ENCODE data around the gene RRBP1. TPM values are rescaled to one million over a fixed set of nuclear protein-coding genes. Genes with fewer than 3 reads are reported as not detected.

The RRBP1 gene
- total RNA-seq, 1 donor from 2014 or later = 46.7 TPM

- peaks cover 30% of the 10 kb centered on the region for H3K27me3 Mint-ChIP-seq (ENCODE audit: low read depth)
- no peak for DNase-seq (ENCODE audit: low read depth, low spot score)
- no peak overlapping the region for H3K27ac Mint-ChIP-seq (ENCODE audit: unreplicated experiment)
- no peaks in the 10 kb centered on the region for H3K4me1 Mint-ChIP-seq
- H3K36me3 Mint-ChIP-seq (ENCODE audit: low read depth) = no peaks in the 10 kb centered on the region
- TF ChIP-seq CTCF (conservative IDR thresholded peaks at IDR 0.05) = no peak
- no peak overlapping the region for H3K4me3 Mint-ChIP-seq
- H3K9me3 Mint-ChIP-seq = peaks cover 4% of the 10 kb centered on the region
Observed at GRCh38 chr20:17694767-17695166, 12.7 kb upstream of the RRBP1 start.

GRCh38 chr20:17693444-17694001 lies 11.5 kb upstream of the RRBP1 start:
- Mint-ChIP-seq H3K4me3 (no peak overlapping the region), H3K4me1 (no peaks in the 10 kb centered on the region), H3K9me3 (peaks cover 4% of the 10 kb centered on the region), H3K27ac (ENCODE audit: unreplicated experiment) (no peak overlapping the region), H3K27me3 (ENCODE audit: low read depth) (peaks cover 41% of the 10 kb centered on the region), H3K36me3 (ENCODE audit: low read depth) (no peaks in the 10 kb centered on the region)
- no peak for DNase-seq (ENCODE audit: low read depth, low spot score)
- TF ChIP-seq CTCF (conservative IDR thresholded peaks at IDR 0.05) = no peak

- H3K4me1 Mint-ChIP-seq = no peaks in the 10 kb centered on the region
- peaks cover 56% of the 10 kb centered on the region for H3K27me3 Mint-ChIP-seq (ENCODE audit: low read depth)
- H3K27ac Mint-ChIP-seq (ENCODE audit: unreplicated experiment) = no peak overlapping the region
- peaks cover 7% of the 10 kb centered on the region for H3K36me3 Mint-ChIP-seq (ENCODE audit: low read depth)
- peaks cover 16% of the 10 kb centered on the region for H3K9me3 Mint-ChIP-seq
- no peak for TF ChIP-seq CTCF (conservative IDR thresholded peaks at IDR 0.05)
- no peak for DNase-seq (ENCODE audit: low read depth, low spot score)
- H3K4me3 Mint-ChIP-seq = no peak overlapping the region
Observed at GRCh38 chr20:17691758-17692157, 9.7 kb upstream of the RRBP1 start.

GRCh38 chr20:17690144-17690543 lies 8.1 kb upstream of the RRBP1 start:
- no peaks in the 10 kb centered on the region for H3K4me1 Mint-ChIP-seq
- TF ChIP-seq CTCF (conservative IDR thresholded peaks at IDR 0.05) = no peak
- H3K36me3 Mint-ChIP-seq (ENCODE audit: low read depth) = peaks cover 8% of the 10 kb centered on the region
- no peak overlapping the region for H3K4me3 Mint-ChIP-seq
- no peak for DNase-seq (ENCODE audit: low read depth, low spot score)
- H3K27ac Mint-ChIP-seq (ENCODE audit: unreplicated experiment) = no peak overlapping the region
- peaks cover 68% of the 10 kb centered on the region for H3K27me3 Mint-ChIP-seq (ENCODE audit: low read depth)
- H3K9me3 Mint-ChIP-seq = peaks cover 18% of the 10 kb centered on the region

GRCh38 chr20:17688965-17689364 lies 6.9 kb upstream of the RRBP1 start:
- DNase-seq (ENCODE audit: low read depth, low spot score) = no peak
- no peaks in the 10 kb centered on the region for H3K4me1 Mint-ChIP-seq
- peaks cover 8% of the 10 kb centered on the region for H3K36me3 Mint-ChIP-seq (ENCODE audit: low read depth)
- no peak for TF ChIP-seq CTCF (conservative IDR thresholded peaks at IDR 0.05)
- H3K27ac Mint-ChIP-seq (ENCODE audit: unreplicated experiment) = no peak overlapping the region
- H3K9me3 Mint-ChIP-seq = peaks cover 18% of the 10 kb centered on the region
- H3K4me3 Mint-ChIP-seq = no peak overlapping the region
- peaks cover 80% of the 10 kb centered on the region for H3K27me3 Mint-ChIP-seq (ENCODE audit: low read depth)

Measured in neural crest cell (in vitro differentiated cells).